ENCODE measurements around the gene LYRM4.

DNA sequence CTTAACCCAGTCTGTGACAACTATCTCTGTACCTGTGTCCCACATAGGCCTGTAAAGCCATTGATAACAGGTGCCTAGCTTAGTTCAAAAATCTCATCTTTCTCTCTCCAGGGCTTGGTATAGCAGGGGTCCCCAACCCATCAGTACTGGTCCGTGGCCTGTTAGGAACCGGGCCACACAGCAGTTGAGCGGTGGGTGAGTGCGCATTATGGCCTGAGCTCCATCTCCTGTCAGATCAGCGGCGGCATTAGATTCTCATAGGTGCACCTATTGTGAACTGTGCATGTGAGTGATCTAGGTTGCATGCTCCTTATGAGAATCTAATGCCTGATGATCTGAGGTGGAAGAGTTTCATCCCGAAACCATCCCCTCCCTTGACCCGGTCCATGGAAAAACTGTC lies 3.4 kb downstream of the LYRM4 start:
- TF ChIP-seq, protein P1, sequence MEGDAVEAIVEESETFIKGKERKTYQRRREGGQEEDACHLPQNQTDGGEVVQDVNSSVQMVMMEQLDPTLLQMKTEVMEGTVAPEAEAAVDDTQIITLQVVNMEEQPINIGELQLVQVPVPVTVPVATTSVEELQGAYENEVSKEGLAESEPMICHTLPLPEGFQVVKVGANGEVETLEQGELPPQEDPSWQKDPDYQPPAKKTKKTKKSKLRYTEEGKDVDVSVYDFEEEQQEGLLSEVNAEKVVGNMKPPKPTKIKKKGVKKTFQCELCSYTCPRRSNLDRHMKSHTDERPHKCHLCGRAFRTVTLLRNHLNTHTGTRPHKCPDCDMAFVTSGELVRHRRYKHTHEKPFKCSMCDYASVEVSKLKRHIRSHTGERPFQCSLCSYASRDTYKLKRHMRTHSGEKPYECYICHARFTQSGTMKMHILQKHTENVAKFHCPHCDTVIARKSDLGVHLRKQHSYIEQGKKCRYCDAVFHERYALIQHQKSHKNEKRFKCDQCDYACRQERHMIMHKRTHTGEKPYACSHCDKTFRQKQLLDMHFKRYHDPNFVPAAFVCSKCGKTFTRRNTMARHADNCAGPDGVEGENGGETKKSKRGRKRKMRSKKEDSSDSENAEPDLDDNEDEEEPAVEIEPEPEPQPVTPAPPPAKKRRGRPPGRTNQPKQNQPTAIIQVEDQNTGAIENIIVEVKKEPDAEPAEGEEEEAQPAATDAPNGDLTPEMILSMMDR (IDR thresholded peaks at IDR 0.05; ENCODE audit: insufficient read depth, low read length) = no peak
- TF ChIP-seq SPI1 (IDR thresholded peaks at IDR 0.05; ENCODE audit: borderline replicate concordance, low read depth) = no peak
- TF ChIP-seq, protein P2, sequence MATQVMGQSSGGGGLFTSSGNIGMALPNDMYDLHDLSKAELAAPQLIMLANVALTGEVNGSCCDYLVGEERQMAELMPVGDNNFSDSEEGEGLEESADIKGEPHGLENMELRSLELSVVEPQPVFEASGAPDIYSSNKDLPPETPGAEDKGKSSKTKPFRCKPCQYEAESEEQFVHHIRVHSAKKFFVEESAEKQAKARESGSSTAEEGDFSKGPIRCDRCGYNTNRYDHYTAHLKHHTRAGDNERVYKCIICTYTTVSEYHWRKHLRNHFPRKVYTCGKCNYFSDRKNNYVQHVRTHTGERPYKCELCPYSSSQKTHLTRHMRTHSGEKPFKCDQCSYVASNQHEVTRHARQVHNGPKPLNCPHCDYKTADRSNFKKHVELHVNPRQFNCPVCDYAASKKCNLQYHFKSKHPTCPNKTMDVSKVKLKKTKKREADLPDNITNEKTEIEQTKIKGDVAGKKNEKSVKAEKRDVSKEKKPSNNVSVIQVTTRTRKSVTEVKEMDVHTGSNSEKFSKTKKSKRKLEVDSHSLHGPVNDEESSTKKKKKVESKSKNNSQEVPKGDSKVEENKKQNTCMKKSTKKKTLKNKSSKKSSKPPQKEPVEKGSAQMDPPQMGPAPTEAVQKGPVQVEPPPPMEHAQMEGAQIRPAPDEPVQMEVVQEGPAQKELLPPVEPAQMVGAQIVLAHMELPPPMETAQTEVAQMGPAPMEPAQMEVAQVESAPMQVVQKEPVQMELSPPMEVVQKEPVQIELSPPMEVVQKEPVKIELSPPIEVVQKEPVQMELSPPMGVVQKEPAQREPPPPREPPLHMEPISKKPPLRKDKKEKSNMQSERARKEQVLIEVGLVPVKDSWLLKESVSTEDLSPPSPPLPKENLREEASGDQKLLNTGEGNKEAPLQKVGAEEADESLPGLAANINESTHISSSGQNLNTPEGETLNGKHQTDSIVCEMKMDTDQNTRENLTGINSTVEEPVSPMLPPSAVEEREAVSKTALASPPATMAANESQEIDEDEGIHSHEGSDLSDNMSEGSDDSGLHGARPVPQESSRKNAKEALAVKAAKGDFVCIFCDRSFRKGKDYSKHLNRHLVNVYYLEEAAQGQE (IDR thresholded peaks at IDR 0.05; ENCODE audit: insufficient replicate concordance, low read depth) = no peak
- no peak for TF ChIP-seq POLR2AphosphoS5 (IDR thresholded peaks at IDR 0.05; ENCODE audit: low read depth)
